ENCODE data around the gene LYPD5.
"Not testable (repeated sequence)": the region's sequence is repeated elsewhere in the genome, so short reads cannot be mapped to it uniquely, and the experiment has no call there.

LYPD5 gene

GRCh38 chr19:43818500-43818899 is 16.3 kb upstream of the LYPD5 start:
- DNase-seq (ENCODE audit: insufficient read length) (no peak), FAIRE-seq (no peak)
- TF ChIP-seq POLR2A (IDR thresholded peaks at IDR 0.05; ENCODE audit: low read depth, low read length): no peak

- not testable (repeated sequence) for FAIRE-seq
Measured at GRCh38 chr19:43817454-43817853, 15.2 kb upstream of the LYPD5 start.

GRCh38 chr19:43814663-43815352 is 12.6 kb upstream of the LYPD5 start:
- TF ChIP-seq TAF1 (IDR thresholded peaks at IDR 0.05; ENCODE audit: borderline replicate concordance, low read depth, low read length) (no peak), POLR2A (IDR thresholded peaks at IDR 0.05; ENCODE audit: low read depth, low read length) (no peak), POLR2AphosphoS5 (IDR thresholded peaks at IDR 0.05; ENCODE audit: low read depth, low read length) (no peak)
- DNase-seq (ENCODE audit: insufficient read length) (no peak), FAIRE-seq (no peak)

More at GRCh38 chr19:43817454-43817853, 15.2 kb upstream of the LYPD5 start:
- not testable (repeated sequence) for DNase-seq (ENCODE audit: insufficient read length)

- no peak for TF ChIP-seq TAF1 (IDR thresholded peaks at IDR 0.05; ENCODE audit: borderline replicate concordance, low read depth, low read length)
- TF ChIP-seq POLR2AphosphoS5 (IDR thresholded peaks at IDR 0.05; ENCODE audit: low read depth, low read length): no peak
- no peak for TF ChIP-seq POLR2A (IDR thresholded peaks at IDR 0.05; ENCODE audit: low read depth, low read length)
- no peak for FAIRE-seq
- DNase-seq (ENCODE audit: insufficient read length): no peak
Measured at GRCh38 chr19:43812688-43813087, 10.4 kb upstream of the LYPD5 start.

- FAIRE-seq (no peak), DNase-seq (ENCODE audit: insufficient read length) (no peak)
- TF ChIP-seq TAF1 (IDR thresholded peaks at IDR 0.05; ENCODE audit: borderline replicate concordance, low read depth, low read length): no peak
- TF ChIP-seq POLR2A (IDR thresholded peaks at IDR 0.05; ENCODE audit: low read depth, low read length): no peak
- TF ChIP-seq POLR2AphosphoS5 (IDR thresholded peaks at IDR 0.05; ENCODE audit: low read depth, low read length): no peak
Measured at GRCh38 chr19:43812259-43812658, 10.0 kb upstream of the LYPD5 start.

- FAIRE-seq (no peak), DNase-seq (ENCODE audit: insufficient read length) (no peak)
- TF ChIP-seq POLR2A (IDR thresholded peaks at IDR 0.05; ENCODE audit: low read depth, low read length) (no peak), POLR2AphosphoS5 (IDR thresholded peaks at IDR 0.05; ENCODE audit: low read depth, low read length) (no peak), TAF1 (IDR thresholded peaks at IDR 0.05; ENCODE audit: borderline replicate concordance, low read depth, low read length) (no peak)
Measured at GRCh38 chr19:43811837-43812236, 9.6 kb upstream of the LYPD5 start.

- TF ChIP-seq TAF1 (IDR thresholded peaks at IDR 0.05; ENCODE audit: borderline replicate concordance, low read depth, low read length): no peak
- TF ChIP-seq POLR2A (IDR thresholded peaks at IDR 0.05; ENCODE audit: low read depth, low read length): no peak
- TF ChIP-seq POLR2AphosphoS5 (IDR thresholded peaks at IDR 0.05; ENCODE audit: low read depth, low read length): no peak
Measured at GRCh38 chr19:43809762-43810696, 7.8 kb upstream of the LYPD5 start.

GRCh38 chr19:43807651-43808050 is 5.4 kb upstream of the LYPD5 start:
- DNase-seq (ENCODE audit: insufficient read length) (no peak), FAIRE-seq (no peak)
- no peak for TF ChIP-seq POLR2AphosphoS5 (IDR thresholded peaks at IDR 0.05; ENCODE audit: low read depth, low read length)
- TF ChIP-seq POLR2A (IDR thresholded peaks at IDR 0.05; ENCODE audit: low read depth, low read length): no peak
- no peak for TF ChIP-seq TAF1 (IDR thresholded peaks at IDR 0.05; ENCODE audit: borderline replicate concordance, low read depth, low read length)

More at GRCh38 chr19:43809762-43810696, 7.8 kb upstream of the LYPD5 start:
- peak; percentile 75 for FAIRE-seq
- DNase-seq (ENCODE audit: insufficient read length): no peak

- FAIRE-seq (no peak), DNase-seq (ENCODE audit: insufficient read length) (no peak)
- TF ChIP-seq POLR2A (IDR thresholded peaks at IDR 0.05; ENCODE audit: low read depth, low read length) (no peak), POLR2AphosphoS5 (IDR thresholded peaks at IDR 0.05; ENCODE audit: low read depth, low read length) (no peak), TAF1 (IDR thresholded peaks at IDR 0.05; ENCODE audit: borderline replicate concordance, low read depth, low read length) (no peak)
Measured at GRCh38 chr19:43806848-43807247, 4.6 kb upstream of the LYPD5 start.

- DNase-seq (ENCODE audit: insufficient read length); FAIRE-seq: not testable (repeated sequence)
Measured at GRCh38 chr19:43806401-43806800, 4.2 kb upstream of the LYPD5 start.

- TF ChIP-seq TAF1 (IDR thresholded peaks at IDR 0.05; ENCODE audit: borderline replicate concordance, low read depth, low read length): no peak
- TF ChIP-seq POLR2A (IDR thresholded peaks at IDR 0.05; ENCODE audit: low read depth, low read length): no peak
- TF ChIP-seq POLR2AphosphoS5 (IDR thresholded peaks at IDR 0.05; ENCODE audit: low read depth, low read length): no peak
- DNase-seq (ENCODE audit: insufficient read length) (no peak), FAIRE-seq (no peak)
Measured at GRCh38 chr19:43804432-43804831, 2.2 kb upstream of the LYPD5 start.

GRCh38 chr19:43799502-43800142 is 2.6 kb downstream of the LYPD5 start:
- FAIRE-seq: no peak
- no peak for TF ChIP-seq TAF1 (IDR thresholded peaks at IDR 0.05; ENCODE audit: borderline replicate concordance, low read depth, low read length)
- no peak for TF ChIP-seq POLR2A (IDR thresholded peaks at IDR 0.05; ENCODE audit: low read depth, low read length)
- no peak for TF ChIP-seq POLR2AphosphoS5 (IDR thresholded peaks at IDR 0.05; ENCODE audit: low read depth, low read length)

More at GRCh38 chr19:43799502-43800142, 2.6 kb downstream of the LYPD5 start:
- no peak for DNase-seq (ENCODE audit: insufficient read length)

Measured in GM12892 (cell line).